Neural progenitor cell (in vitro differentiated cells): Measurements from ENCODE around the gene POLR1H. TPM values are rescaled to one million over a fixed set of nuclear protein-coding genes. Genes with fewer than 3 reads are reported as not detected.
"Not testable (repeated sequence)": the region's sequence is repeated elsewhere in the genome, so short reads cannot be mapped to it uniquely, and the experiment has no call there.

ENCODE experiments used
- DNase-seq: peaks from one replicate; pipeline ENCODE4 v3.0.0-alpha.2; 2016; ENCODE audit warnings: low spot score
- H2AFZ ChIP-seq: fragments of 200-600 bp; sonication (generic); replicated peaks from 2 replicates; pipeline ENCODE4 v1.6.1; 2016; ENCODE audit warnings: antibody characterized with exemption
- H3F3A ChIP-seq: fragments of 200-600 bp; sonication (generic); 2 replicates; pipeline ENCODE4 v1.6.1; 2016; ENCODE audit warnings: antibody characterized with exemption, low read depth
- H3K27ac ChIP-seq: fragments of 200-600 bp; sonication (generic); 2 replicates; pipeline ENCODE4 v1.5.1; 2016; ENCODE audit warnings: mild to moderate bottlenecking
- H3K27me3 ChIP-seq: fragments of 200-600 bp; sonication (generic); 2 replicates; pipeline ENCODE4 v1.6.1; 2016; ENCODE audit warnings: mild to moderate bottlenecking, moderate library complexity
- H3K36me3 ChIP-seq: fragments of 200-600 bp; sonication (generic); 2 replicates; pipeline ENCODE4 v1.5.1; 2016
- H3K4me1 ChIP-seq: fragments of 200-600 bp; sonication (generic); 2 replicates; pipeline ENCODE4 v1.6.1; 2016; ENCODE audit warnings: mixed run types
- H3K4me2 ChIP-seq: fragments of 200-600 bp; sonication (generic); 2 replicates; pipeline ENCODE4 v1.6.1; 2016
- H3K4me3 ChIP-seq: fragments of 200-600 bp; sonication (generic); 2 replicates; pipeline ENCODE4 v1.5.1; 2016
- H3K79me2 ChIP-seq: fragments of 200-600 bp; sonication (generic); 2 replicates; pipeline ENCODE4 v1.6.1; 2016; ENCODE audit warnings: low read depth
- H3K9ac ChIP-seq: fragments of 200-600 bp; sonication (generic); 2 replicates; pipeline ENCODE4 v1.6.1; 2016
- H3K9me3 ChIP-seq: fragments of 200-600 bp; sonication (generic); 2 replicates; pipeline ENCODE4 v1.5.1; 2016; ENCODE audit warnings: low read depth
- H4K20me1 ChIP-seq: fragments of 200-600 bp; sonication (generic); 2 replicates; pipeline ENCODE4 v1.6.1; 2016; ENCODE audit warnings: low read depth
- H3K27ac Mint-ChIP-seq: 3 replicates; pipeline ENCODE4 v1.8.0; 2021; ENCODE audit warnings: mixed read lengths
- H3K27me3 Mint-ChIP-seq: 2 replicates; pipeline ENCODE4 v1.8.0; 2022; ENCODE audit warnings: low read depth, mild to moderate bottlenecking, inconsistent platforms, moderate library complexity, mixed read lengths; ENCODE audit not compliant: insufficient read depth
- H3K36me3 Mint-ChIP-seq: 3 replicates; pipeline ENCODE4 v1.8.0; 2021; ENCODE audit warnings: mixed read lengths
- H3K4me1 Mint-ChIP-seq: 3 replicates; pipeline ENCODE4 v1.8.0; 2021; ENCODE audit warnings: mixed read lengths
- H3K4me3 Mint-ChIP-seq: 3 replicates; pipeline ENCODE4 v1.8.0; 2021; ENCODE audit warnings: mild to moderate bottlenecking, moderate library complexity, mixed read lengths
- H3K9me3 Mint-ChIP-seq: 3 replicates; pipeline ENCODE4 v1.8.0; 2020; ENCODE audit warnings: mixed read lengths
- CTCF ChIP-seq: fragments of 200-600 bp; sonication (generic); IDR thresholded peaks from 2 replicates; pipeline ENCODE4 v1.5.1; 2017; ENCODE audit warnings: antibody characterized with exemption, mild to moderate bottlenecking
- EZH2 ChIP-seq: fragments of 200-600 bp; sonication (generic); IDR thresholded peaks from 2 replicates; pipeline ENCODE4 v1.6.1; 2017; ENCODE audit warnings: antibody characterized with exemption, mild to moderate bottlenecking, moderate library complexity
- EZH2phosphoT487 ChIP-seq: fragments of 200-600 bp; sonication (generic); IDR thresholded peaks from 2 replicates; pipeline ENCODE4 v1.6.1; 2017; ENCODE audit warnings: antibody characterized with exemption
- total RNA-seq: library from RNA; depleted of rRNA; stranded (reverse); fragments of >200 nt; gene quantifications from 2 replicates; pipeline ENCODE4 v1.2.3, GENCODE V29; 2015; ENCODE audit warnings: low replicate concordance

The POLR1H gene
- total RNA-seq, 1 donor from 2014 or later = 25.0 TPM

DNA sequence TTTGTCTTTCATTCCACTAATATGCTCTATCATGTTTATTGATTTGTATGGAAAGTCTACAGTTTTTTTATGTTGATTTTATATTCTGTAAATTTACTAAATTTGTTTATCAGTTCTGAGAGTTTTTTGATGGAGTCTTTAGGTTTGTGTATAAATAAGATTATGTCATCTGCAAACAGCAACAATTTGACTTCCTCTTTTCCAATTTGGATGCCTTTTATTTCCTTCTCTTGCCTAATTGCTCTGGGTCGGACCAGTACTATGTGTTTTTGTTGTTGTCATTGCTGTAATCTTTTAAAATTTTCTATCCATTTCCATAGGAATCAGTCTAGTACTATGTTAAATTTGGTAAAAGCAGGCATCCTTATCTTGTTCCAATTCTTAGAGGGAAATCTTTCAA lies 31.5 kb upstream of the POLR1H start:
- H4K20me1 ChIP-seq = no peaks in the 10 kb centered on the region
- no peak for TF ChIP-seq EZH2
- no peak for TF ChIP-seq EZH2phosphoT487
- TF ChIP-seq CTCF = no peak
- H3K9me3 ChIP-seq = no peaks in the 10 kb centered on the region
- no peak overlapping the region for H3K4me2 ChIP-seq
- no peak overlapping the region for H3K27ac Mint-ChIP-seq
- no peak for DNase-seq
- no peak overlapping the region for H3K27ac ChIP-seq
- H3K27me3 Mint-ChIP-seq = no peaks in the 10 kb centered on the region
- no peak overlapping the region for H3K4me3 Mint-ChIP-seq
- no peaks in the 10 kb centered on the region for H3K4me1 Mint-ChIP-seq
- H3K79me2 ChIP-seq = no peaks in the 10 kb centered on the region
- no peak overlapping the region for H2AFZ ChIP-seq
- no peak overlapping the region for H3K9ac ChIP-seq
- no peak overlapping the region for H3K4me3 ChIP-seq
- H3K4me1 ChIP-seq = no peaks in the 10 kb centered on the region
- no peaks in the 10 kb centered on the region for H3K36me3 ChIP-seq
- no peaks in the 10 kb centered on the region for H3K9me3 Mint-ChIP-seq
- H3F3A ChIP-seq = no peaks in the 10 kb centered on the region
- H3K27me3 ChIP-seq = no peaks in the 10 kb centered on the region
- H3K36me3 Mint-ChIP-seq = peaks cover 2% of the 10 kb centered on the region

DNA sequence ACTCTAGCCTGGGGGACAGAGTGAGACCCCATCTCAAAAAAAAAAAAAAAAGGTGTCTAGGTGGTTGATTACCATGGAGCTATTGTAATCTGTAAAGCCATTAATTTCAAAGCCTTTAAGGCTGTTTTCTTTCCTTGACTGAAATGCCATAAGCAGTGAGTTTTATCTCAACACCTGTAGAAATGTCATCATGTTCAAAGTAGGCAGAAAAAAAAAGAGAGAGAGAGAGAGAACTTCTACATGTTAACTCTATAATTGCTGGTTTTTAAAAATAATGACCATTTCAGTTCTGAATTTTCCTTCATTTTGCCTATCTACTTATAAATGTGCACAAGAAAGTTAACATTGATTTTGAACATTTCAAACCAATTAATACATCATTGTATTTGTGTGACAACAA lies 29.7 kb upstream of the POLR1H start:
- Histone ChIP-seq H2AFZ (no peak overlapping the region), H3K4me1 (no peaks in the 10 kb centered on the region), H3K9ac (no peak overlapping the region), H3K36me3 (no peaks in the 10 kb centered on the region), H3K4me2 (no peak overlapping the region), H3F3A (no peaks in the 10 kb centered on the region), H3K27ac (no peak overlapping the region), H4K20me1 (no peaks in the 10 kb centered on the region), H3K27me3 (no peaks in the 10 kb centered on the region), H3K9me3 (no peaks in the 10 kb centered on the region), H3K4me3 (no peak overlapping the region), H3K79me2 (no peaks in the 10 kb centered on the region)
- H3K27ac Mint-ChIP-seq = no peak overlapping the region
- TF ChIP-seq CTCF (no peak), EZH2 (no peak), EZH2phosphoT487 (no peak)
- no peak for DNase-seq
- no peak overlapping the region for H3K4me3 Mint-ChIP-seq
- H3K4me1 Mint-ChIP-seq = no peaks in the 10 kb centered on the region
- no peaks in the 10 kb centered on the region for H3K9me3 Mint-ChIP-seq
- H3K36me3 Mint-ChIP-seq = peaks cover 2% of the 10 kb centered on the region
- H3K27me3 Mint-ChIP-seq = no peaks in the 10 kb centered on the region

DNA sequence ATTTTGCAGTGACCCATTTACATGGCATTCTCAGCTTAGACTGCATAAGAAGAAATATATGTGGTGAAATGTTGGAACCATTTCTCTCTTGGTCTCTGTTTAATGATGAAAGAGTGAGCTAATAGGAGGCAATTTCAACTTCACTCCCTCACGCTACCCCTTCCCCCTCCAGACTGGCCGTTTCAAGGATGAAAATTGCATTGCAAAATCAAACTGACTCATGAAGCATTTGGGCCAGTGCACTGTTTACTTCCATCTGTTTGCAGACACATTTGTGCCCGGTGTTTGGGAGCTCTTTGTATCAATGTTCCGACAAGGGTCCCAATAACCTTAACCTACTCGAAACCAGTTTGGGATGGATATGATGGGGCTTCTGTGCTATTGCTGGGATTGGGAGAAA lies 27.6 kb upstream of the POLR1H start:
- H3K27ac ChIP-seq, H3K4me2 ChIP-seq, H3K27ac Mint-ChIP-seq, H4K20me1 ChIP-seq, H3K4me1 Mint-ChIP-seq, H3K27me3 ChIP-seq, H3F3A ChIP-seq, H3K4me3 ChIP-seq, H2AFZ ChIP-seq, H3K9me3 Mint-ChIP-seq, H3K79me2 ChIP-seq, H3K4me3 Mint-ChIP-seq, H3K36me3 ChIP-seq, H3K36me3 Mint-ChIP-seq, H3K4me1 ChIP-seq, DNase-seq, H3K27me3 Mint-ChIP-seq, H3K9ac ChIP-seq, H3K9me3 ChIP-seq: not testable (repeated sequence)

DNA sequence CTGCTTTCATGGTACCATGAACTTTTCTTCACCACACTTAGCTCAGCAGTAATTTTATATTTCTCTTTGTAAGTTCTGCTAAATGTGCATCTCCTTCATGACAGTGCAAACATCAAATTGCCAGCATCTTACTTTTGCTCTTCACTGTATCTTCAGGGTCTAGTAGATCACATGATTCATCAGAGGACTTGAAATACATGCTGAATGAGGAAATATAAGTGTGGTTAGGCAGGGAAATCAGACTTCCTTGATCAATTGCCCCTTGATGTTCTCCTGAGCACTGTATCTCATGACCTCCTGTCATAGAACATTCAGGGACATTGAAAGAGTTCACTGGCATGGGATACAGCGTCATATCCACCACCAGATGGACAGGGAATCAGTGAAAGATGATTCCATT lies 25.3 kb upstream of the POLR1H start:
- Histone ChIP-seq H3K4me2 (no peak overlapping the region), H3K4me1 (no peaks in the 10 kb centered on the region), H4K20me1 (no peaks in the 10 kb centered on the region), H3K9ac (no peak overlapping the region), H3K4me3 (no peak overlapping the region), H3F3A (no peaks in the 10 kb centered on the region), H3K27me3 (no peaks in the 10 kb centered on the region), H3K36me3 (no peaks in the 10 kb centered on the region), H3K9me3 (no peaks in the 10 kb centered on the region), H2AFZ (no peak overlapping the region), H3K27ac (no peak overlapping the region), H3K79me2 (no peaks in the 10 kb centered on the region)
- Mint-ChIP-seq H3K9me3 (no peaks in the 10 kb centered on the region), H3K4me1 (no peaks in the 10 kb centered on the region), H3K36me3 (no peaks in the 10 kb centered on the region), H3K27me3 (no peaks in the 10 kb centered on the region), H3K27ac (no peak overlapping the region), H3K4me3 (no peak overlapping the region)
- TF ChIP-seq EZH2phosphoT487 (no peak), EZH2 (no peak), CTCF (no peak)
- DNase-seq = no peak
